WTC11 (cell line): Measurements from ENCODE around the gene NCAPH2. TPM values are rescaled to one million over a fixed set of nuclear protein-coding genes. Genes with fewer than 3 reads are reported as not detected.

Experiments
- ATAC-seq: fragments of 200-7000 bp; cut with Tn5 transposase; 2 replicates; pipeline ENCODE4 v1.10.0; 2021; ENCODE audit warnings: mild to moderate bottlenecking, moderate library complexity
- CTCF ChIA-PET: fragments of 300-600 bp; sonication (Branson Sonifier 250); formaldehyde crosslinking; loops from one replicate; lab custom pipeline; 2021; ENCODE audit warnings: antibody characterized with exemption; lab: Charles Lee
- POLR2A ChIA-PET: fragments of 350-600 bp; sonication (Branson Sonifier 250); formaldehyde crosslinking; loops from one replicate; lab custom pipeline; 2021; ENCODE audit warnings: antibody characterized with exemption; lab: Charles Lee
- DNase-seq: peaks from one replicate; pipeline ENCODE4 v3.0.0; 2021; ENCODE audit warnings: low spot score
- H3K27ac Mint-ChIP-seq: 2 replicates; pipeline ENCODE4 v1.8.0; 2021; ENCODE audit warnings: mixed read lengths
- H3K27me3 Mint-ChIP-seq: 2 replicates; pipeline ENCODE4 v1.8.0; 2021; ENCODE audit warnings: low read depth, mild to moderate bottlenecking, moderate library complexity, mixed read lengths
- H3K36me3 Mint-ChIP-seq: 2 replicates; pipeline ENCODE4 v1.8.0; 2021; ENCODE audit warnings: mixed read lengths
- H3K4me1 Mint-ChIP-seq: 2 replicates; pipeline ENCODE4 v1.8.0; 2022; ENCODE audit warnings: mixed read lengths
- H3K4me3 Mint-ChIP-seq: 2 replicates; pipeline ENCODE4 v1.8.0; 2021; ENCODE audit warnings: mild to moderate bottlenecking, moderate library complexity, mixed read lengths
- H3K9me3 Mint-ChIP-seq: 2 replicates; pipeline ENCODE4 v1.8.0; 2021; ENCODE audit warnings: mixed read lengths
- ATF1 ChIP-seq: sonication (generic); formaldehyde crosslinking; IDR thresholded peaks from 2 replicates; pipeline ENCODE4 v1.8.1; 2023; ENCODE audit warnings: mild to moderate bottlenecking, moderate library complexity, missing genetic modification reagents
- CBFB ChIP-seq: sonication (generic); formaldehyde crosslinking; IDR thresholded peaks from 2 replicates; pipeline ENCODE4 v1.8.1; 2022; ENCODE audit warnings: mild to moderate bottlenecking, low read depth, missing genetic modification reagents
- CDX4 ChIP-seq: fragments of 250-450 bp; sonication (Bioruptor Pico); IDR thresholded peaks from 2 replicates; pipeline ENCODE4 v1.9.0; 2021; ENCODE audit warnings: moderate library complexity, mild to moderate bottlenecking, inconsistent platforms, borderline replicate concordance
- CREM ChIP-seq: sonication (generic); formaldehyde crosslinking; IDR thresholded peaks from 2 replicates; pipeline ENCODE4 v1.8.1; 2022; ENCODE audit warnings: mild to moderate bottlenecking, missing genetic modification reagents, moderate library complexity
- E2F1 ChIP-seq: sonication (generic); formaldehyde crosslinking; IDR thresholded peaks from 2 replicates; pipeline ENCODE4 v1.8.0; 2022; ENCODE audit warnings: mild to moderate bottlenecking, missing genetic modification reagents
- EMX1 ChIP-seq: fragments of 250-450 bp; sonication (Bioruptor Pico); IDR thresholded peaks from 2 replicates; pipeline ENCODE4 v1.8.0; 2021; ENCODE audit warnings: mild to moderate bottlenecking
- ESRRA ChIP-seq: sonication (generic); formaldehyde crosslinking; IDR thresholded peaks from 2 replicates; pipeline ENCODE4 v1.8.1; 2022; ENCODE audit warnings: mild to moderate bottlenecking, missing genetic modification reagents, borderline replicate concordance
- FOXJ3 ChIP-seq: sonication (generic); formaldehyde crosslinking; IDR thresholded peaks from 2 replicates; pipeline ENCODE4 v1.9.0; 2021; ENCODE audit warnings: missing genetic modification reagents, mild to moderate bottlenecking, borderline replicate concordance
- JUN ChIP-seq: sonication (generic); formaldehyde crosslinking; IDR thresholded peaks from 2 replicates; pipeline ENCODE4 v1.8.0; 2023; ENCODE audit warnings: mild to moderate bottlenecking, missing genetic modification reagents
- OVOL2 ChIP-seq: fragments of 250-450 bp; sonication (Bioruptor Pico); IDR thresholded peaks from 2 replicates; pipeline ENCODE4 v1.9.0; 2021; ENCODE audit warnings: mild to moderate bottlenecking, borderline replicate concordance
- PRDM15 ChIP-seq: sonication (generic); formaldehyde crosslinking; IDR thresholded peaks from 2 replicates; pipeline ENCODE4 v1.8.0; 2022; ENCODE audit warnings: missing genetic modification reagents
- PRRX2 ChIP-seq: fragments of 250-450 bp; sonication (Bioruptor Pico); IDR thresholded peaks from 2 replicates; pipeline ENCODE4 v1.8.0; 2021; ENCODE audit warnings: mild to moderate bottlenecking
- SMAD3 ChIP-seq: sonication (generic); formaldehyde crosslinking; IDR thresholded peaks from 2 replicates; pipeline ENCODE4 v1.8.0; 2022; ENCODE audit warnings: missing genetic modification reagents, mild to moderate bottlenecking, borderline replicate concordance
- USF1 ChIP-seq: sonication (generic); formaldehyde crosslinking; IDR thresholded peaks from 2 replicates; pipeline ENCODE4 v1.8.0; 2022; ENCODE audit warnings: mild to moderate bottlenecking, missing genetic modification reagents
- ZNF416 ChIP-seq: fragments of 250-450 bp; sonication (Bioruptor Pico); IDR thresholded peaks from 2 replicates; pipeline ENCODE4 v1.9.0; 2021; ENCODE audit warnings: mild to moderate bottlenecking, inconsistent platforms
- ZSCAN18 ChIP-seq: fragments of 250-450 bp; sonication (Bioruptor Pico); IDR thresholded peaks from 2 replicates; pipeline ENCODE4 v2.1.2; 2022; ENCODE audit warnings: mild to moderate bottlenecking, moderate library complexity
- total RNA-seq: library from RNA; stranded (reverse); gene quantifications from 3 replicates; pipeline ENCODE4 v1.2.3, GENCODE V29; 2021
- TF ChIP-seq, protein P1 (sequence below): sonication (generic); formaldehyde crosslinking; IDR thresholded peaks from 2 replicates; pipeline ENCODE4 v1.8.1; 2023; ENCODE audit warnings: mild to moderate bottlenecking, missing genetic modification reagents, moderate library complexity
- TF ChIP-seq, protein P2 (sequence below): sonication (generic); formaldehyde crosslinking; conservative IDR thresholded peaks from 2 replicates; pipeline ENCODE4 v1.8.1; 2022; ENCODE audit warnings: mild to moderate bottlenecking, missing genetic modification reagents
- TF ChIP-seq, protein P3 (sequence below): sonication (generic); formaldehyde crosslinking; IDR thresholded peaks from 2 replicates; pipeline ENCODE4 v1.8.1; 2023; ENCODE audit warnings: mild to moderate bottlenecking, missing genetic modification reagents, moderate library complexity

The NCAPH2 gene
- total RNA-seq, 1 experiment from 2014 or later: 78.4 TPM

- no peak for TF ChIP-seq USF1
- TF ChIP-seq FOXJ3 (CRISPR knock-in tag): no peak
- no peak for TF ChIP-seq JUN (CRISPR knock-in tag)
- no peak for TF ChIP-seq E2F1 (CRISPR knock-in tag)
- TF ChIP-seq ZNF416 (CRISPR knock-in tag): no peak
- TF ChIP-seq CREM (CRISPR knock-in tag): no peak
- TF ChIP-seq OVOL2: no peak
- TF ChIP-seq ESRRA: no peak
- TF ChIP-seq, protein P1, sequence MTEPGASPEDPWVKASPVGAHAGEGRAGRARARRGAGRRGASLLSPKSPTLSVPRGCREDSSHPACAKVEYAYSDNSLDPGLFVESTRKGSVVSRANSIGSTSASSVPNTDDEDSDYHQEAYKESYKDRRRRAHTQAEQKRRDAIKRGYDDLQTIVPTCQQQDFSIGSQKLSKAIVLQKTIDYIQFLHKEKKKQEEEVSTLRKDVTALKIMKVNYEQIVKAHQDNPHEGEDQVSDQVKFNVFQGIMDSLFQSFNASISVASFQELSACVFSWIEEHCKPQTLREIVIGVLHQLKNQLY: no peak
These were observed 43.2 kb downstream of the NCAPH2 start (continued) for GRCh38 chr22:50551160-50551752.

DNA sequence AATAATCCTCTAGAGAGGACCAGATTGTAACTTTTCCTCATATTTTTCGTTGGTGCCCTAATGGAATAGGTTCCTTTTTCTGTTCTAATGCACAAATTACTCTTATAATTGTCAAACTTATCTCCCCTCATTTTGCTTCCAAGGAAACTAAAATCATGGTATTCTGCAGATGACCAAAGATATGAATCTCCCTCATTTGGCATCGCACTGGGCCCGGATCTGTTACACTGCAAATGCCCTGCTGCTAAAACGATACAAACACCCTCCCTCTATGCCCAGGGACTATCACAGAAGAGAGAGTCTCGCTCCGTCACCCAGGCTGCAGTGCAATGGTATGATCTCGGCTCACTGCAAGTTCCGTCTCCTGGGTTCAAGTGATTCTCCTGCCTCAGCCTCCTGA lies 45.3 kb downstream of the NCAPH2 start:
- no peak for DNase-seq
- CTCF ChIA-PET: no interaction called here
- ATAC-seq: no peak
- H3K4me3 Mint-ChIP-seq: no peak overlapping the region
- peaks cover 11% of the 10 kb centered on the region for H3K4me1 Mint-ChIP-seq
- TF ChIP-seq CREM (CRISPR knock-in tag): no peak
- TF ChIP-seq CBFB (CRISPR knock-in tag): no peak
- H3K36me3 Mint-ChIP-seq: no peaks in the 10 kb centered on the region
- H3K27me3 Mint-ChIP-seq: peaks cover 3% of the 10 kb centered on the region
- POLR2A ChIA-PET: no interaction called here
- no peaks in the 10 kb centered on the region for H3K9me3 Mint-ChIP-seq
- H3K27ac Mint-ChIP-seq: no peak overlapping the region

DNA sequence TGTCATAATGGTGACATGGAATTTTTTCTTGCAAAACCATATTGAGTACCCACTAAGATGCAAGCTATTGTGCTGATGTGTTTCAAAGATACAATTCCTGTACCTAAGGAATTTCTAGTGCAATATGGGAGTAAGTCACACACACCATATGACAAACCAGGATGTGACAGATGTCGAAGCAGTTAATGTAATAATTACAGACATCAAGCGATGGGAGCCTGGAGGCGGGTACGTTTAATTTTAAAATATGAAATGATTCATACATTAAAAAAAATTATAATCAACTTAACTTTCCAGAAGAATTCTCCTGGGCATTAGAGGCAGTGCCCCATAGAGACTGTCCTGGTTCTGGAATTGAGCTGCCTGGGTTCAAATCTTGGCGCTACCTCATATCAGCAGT lies 48.7 kb downstream of the NCAPH2 start:
- no peak for TF ChIP-seq PRRX2
- no peak for TF ChIP-seq ATF1 (CRISPR knock-in tag)
- no peak overlapping the region for H3K4me3 Mint-ChIP-seq
- H3K27me3 Mint-ChIP-seq: peaks cover 25% of the 10 kb centered on the region
- ChIA-PET POLR2A (no interaction called here), CTCF (no interaction called here)
- ATAC-seq (no peak), DNase-seq (no peak)
- H3K27ac Mint-ChIP-seq: no peak overlapping the region
- no peaks in the 10 kb centered on the region for H3K36me3 Mint-ChIP-seq
- H3K9me3 Mint-ChIP-seq: no peaks in the 10 kb centered on the region
- peaks cover 14% of the 10 kb centered on the region for H3K4me1 Mint-ChIP-seq

DNA sequence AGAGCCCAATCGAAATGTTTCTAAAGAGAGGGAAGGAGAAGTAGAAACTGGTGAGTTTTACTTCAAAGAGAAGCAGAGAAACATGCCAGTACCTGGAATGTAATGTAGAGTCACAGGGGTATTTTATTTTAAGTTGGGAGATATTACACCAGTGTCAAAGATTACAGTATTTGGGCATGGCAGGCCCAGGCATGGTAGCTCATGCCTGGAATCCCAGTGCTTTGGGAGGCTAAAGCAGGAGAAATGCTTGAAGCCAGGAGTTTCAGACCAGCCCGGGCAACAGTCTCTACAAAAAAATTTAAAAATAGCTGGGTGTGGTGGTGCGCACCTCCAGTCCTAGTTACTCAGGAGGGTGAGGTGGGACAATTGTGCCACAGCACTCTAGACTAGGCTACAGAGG lies 52.0 kb downstream of the NCAPH2 start:
- POLR2A ChIA-PET: no interaction called here
- TF ChIP-seq, protein P2, sequence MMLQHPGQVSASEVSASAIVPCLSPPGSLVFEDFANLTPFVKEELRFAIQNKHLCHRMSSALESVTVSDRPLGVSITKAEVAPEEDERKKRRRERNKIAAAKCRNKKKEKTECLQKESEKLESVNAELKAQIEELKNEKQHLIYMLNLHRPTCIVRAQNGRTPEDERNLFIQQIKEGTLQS (CRISPR knock-in tag): no peak
- TF ChIP-seq ZSCAN18 (CRISPR knock-in tag) (no peak), USF1 (no peak), CDX4 (no peak), CREM (CRISPR knock-in tag) (no peak), EMX1 (no peak), PRDM15 (CRISPR knock-in tag) (no peak), SMAD3 (CRISPR knock-in tag) (no peak)
- TF ChIP-seq, protein P3, sequence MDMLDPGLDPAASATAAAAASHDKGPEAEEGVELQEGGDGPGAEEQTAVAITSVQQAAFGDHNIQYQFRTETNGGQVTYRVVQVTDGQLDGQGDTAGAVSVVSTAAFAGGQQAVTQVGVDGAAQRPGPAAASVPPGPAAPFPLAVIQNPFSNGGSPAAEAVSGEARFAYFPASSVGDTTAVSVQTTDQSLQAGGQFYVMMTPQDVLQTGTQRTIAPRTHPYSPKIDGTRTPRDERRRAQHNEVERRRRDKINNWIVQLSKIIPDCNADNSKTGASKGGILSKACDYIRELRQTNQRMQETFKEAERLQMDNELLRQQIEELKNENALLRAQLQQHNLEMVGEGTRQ: no peak

More for the DNA sequence above, 52.0 kb downstream of the NCAPH2 start:
- Mint-ChIP-seq H3K4me1 (peaks cover 20% of the 10 kb centered on the region), H3K36me3 (no peaks in the 10 kb centered on the region), H3K27ac (no peak overlapping the region), H3K4me3 (no peak overlapping the region), H3K9me3 (no peaks in the 10 kb centered on the region), H3K27me3 (peaks cover 39% of the 10 kb centered on the region)
- DNase-seq (no peak), ATAC-seq (no peak)
- CTCF ChIA-PET: no interaction called here
